ENCODE results near the gene IMPDH2. TPM values are rescaled to one million over a fixed set of nuclear protein-coding genes. Genes with fewer than 3 reads are reported as not detected.
A peak's percentile ranks its signal among the peaks of the same experiment; 100 is the strongest.

Gene IMPDH2
- total and polyA plus RNA-seq, 2 of the 8 experiments (the other 6 are each of a cell fraction or from before 2014, with no cell fraction given) = 374 to 409 TPM

DNA sequence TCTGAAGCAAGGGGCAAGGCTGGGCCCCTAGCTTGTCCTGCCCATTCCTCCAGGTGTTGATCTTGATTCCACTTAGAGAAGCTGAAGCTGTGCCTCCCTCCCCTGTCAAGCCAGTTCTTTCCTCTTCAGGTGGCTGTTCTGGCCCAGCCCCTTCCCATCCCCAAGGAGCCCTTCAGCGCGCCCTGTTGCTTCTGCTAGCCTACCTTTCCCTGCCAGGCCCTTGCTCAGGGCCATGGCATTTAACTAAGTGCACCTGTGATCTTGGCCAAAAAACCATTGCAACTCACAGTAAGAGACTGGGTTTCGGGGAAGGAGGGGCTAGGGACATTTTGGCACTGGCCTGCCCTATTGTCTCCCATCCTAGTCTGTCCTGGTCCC lies 23.9 kb downstream of the IMPDH2 start:
- Histone ChIP-seq H3K27ac (ENCODE audit: low read depth, low read length) (no peak overlapping the region), H3K56ac (replicated peaks; ENCODE audit: insufficient read length, low read depth, low read length) (no peak overlapping the region), H4K8ac (ENCODE audit: extremely low read depth, insufficient read depth, low read length) (no peak overlapping the region), H3K4me2 (ENCODE audit: insufficient read depth in 1 of 2, low read depth in 2 of 2, low read length in 2 of 2) (no peak overlapping the region; a peak in 1 of 4 replicates), H4K5ac (ENCODE audit: insufficient read length, low read depth, low read length) (no peak overlapping the region), H2BK5ac (ENCODE audit: low read depth, low read length) (no peak overlapping the region), H3K79me2 (ENCODE audit: control insufficient read depth in 1 of 2, insufficient read depth in 2 of 2, low read length in 2 of 2) (peaks cover 11 to 24% of the 10 kb centered on the region in 2 experiments), H3K79me1 (ENCODE audit: low read depth, low read length) (peaks cover 7% of the 10 kb centered on the region), H3K23ac (ENCODE audit: insufficient read length) (no peak overlapping the region), H3K9me3 (ENCODE audit: insufficient read depth in 2 of 2, low read depth in 1 of 2, low read length in 1 of 2) (no peaks in the 10 kb centered on the region), H4K91ac (replicated peaks; ENCODE audit: insufficient read length, low read length) (no peak overlapping the region), H2AFZ (ENCODE audit: low read length) (no peak overlapping the region), H3K9ac (replicated peaks in 1 of 4; ENCODE audit: extremely low read depth in 1 of 4, low read depth in 3 of 4, low read length in 3 of 4) (no peak overlapping the region), H2BK20ac (ENCODE audit: low read length) (no peak overlapping the region), H4K20me1 (replicated peaks in 1 of 2; ENCODE audit: control insufficient read depth in 1 of 2, insufficient read depth in 2 of 2, low read length in 2 of 2) (peaks cover 7 to 12% of the 10 kb centered on the region in 2 experiments), H3K4me1 (replicated peaks in 1 of 4; ENCODE audit: control insufficient read depth in 3 of 4, insufficient read depth in 4 of 4, low read length in 3 of 4) (peaks cover 0 to 13% (median 7%) of the 10 kb centered on the region in 4 experiments; a peak in 6 of 7 replicates), H3K36me3 (ENCODE audit: control insufficient read depth in 2 of 4, insufficient read depth in 4 of 4, low read length in 3 of 4) (peaks cover 0 to 5% (median 1%) of the 10 kb centered on the region in 4 experiments; a peak in 2 of 8 replicates), H3K4ac (replicated peaks; ENCODE audit: insufficient read length, low read depth, low read length) (no peak overlapping the region), H2BK120ac (replicated peaks; ENCODE audit: low read depth, low read length) (no peak overlapping the region), H3K27me3 (replicated peaks in 1 of 4; ENCODE audit: control insufficient read depth in 3 of 4, extremely low read depth in 1 of 4, insufficient read depth in 3 of 4, low read length in 3 of 4) (no peaks in the 10 kb centered on the region), H3K14ac (ENCODE audit: insufficient read length) (no peak overlapping the region), H3K4me3 (ENCODE audit: extremely low read depth in 1 of 4, insufficient read depth in 2 of 4, low read depth in 3 of 4, low read length in 4 of 4) (no peak overlapping the region), H2BK12ac (ENCODE audit: low read depth, low read length) (0 out of 2 replicates have a peak overlapping the region, but pooled peaks have one; percentile 50), H2BK15ac (ENCODE audit: low read length) (no peak overlapping the region), H3K18ac (ENCODE audit: extremely low read depth, low read length) (no peak overlapping the region), H3K23me2 (ENCODE audit: low read depth, low read length) (peaks cover 12% of the 10 kb centered on the region), H2AK5ac (ENCODE audit: low read depth, low read length) (no peak overlapping the region)
- DNase-seq (ENCODE audit: low read depth in 1 of 2, low spot score in 2 of 2) = no peak
- WGBS, 2 experiments (ENCODE audit: extremely low coverage in 1 of 2, insufficient coverage in 1 of 2, insufficient read length in 1 of 2, insufficient replicate concordance in 2 of 2, low coverage in 1 of 2, low lambda C conversion rate in 2 of 2, missing lambda C conversion rate in 1 of 2) = 91% methylated on average over 3 of the region's 3 CpGs; no CpG with 5 or more reads in 1 of the 2 experiments
- ChIA-PET POLR2A (ENCODE audit: partially characterized antibody) (interaction anchor here (0.6 to 38.8 kb wide), 6 partner anchors 3 to 812 kb away, joined by 3 to 1518 read pairs (median 18); partner anchors contain the start of genes CELSR3, DALRD3, IMPDH2 and NDUFAF3), CTCF (ENCODE audit: partially characterized antibody) (interaction anchor here (5.0 to 24.3 kb wide), 3 partner anchors 10 to 16 kb away, joined by 36 to 467 read pairs (median 42); partner anchors contain the start of genes NDUFAF3 and P4HTM)
- TF ChIP-seq RBBP5 (IDR thresholded peaks at IDR 0.05; ENCODE audit: borderline replicate concordance, low read depth, low read length) (no peak), GTF2F1 (IDR thresholded peaks at IDR 0.05; ENCODE audit: borderline replicate concordance, low read depth, low read length) (no peak), SP4 (IDR thresholded peaks at IDR 0.05; ENCODE audit: low read length) (no peak)
- FAIRE-seq = no peak

Measured in H1 (cell line).